GM19240 (cell line): Measurements from ENCODE around the gene POLR2C.
A peak's percentile ranks its signal among the peaks of the same experiment; 100 is the strongest.

Experiments
- DNase-seq: peaks from one replicate; pipeline ENCODE4 v3.0.0; 2011; ENCODE audit warnings: low spot score; ENCODE audit not compliant: insufficient read length

POLR2C gene

DNA sequence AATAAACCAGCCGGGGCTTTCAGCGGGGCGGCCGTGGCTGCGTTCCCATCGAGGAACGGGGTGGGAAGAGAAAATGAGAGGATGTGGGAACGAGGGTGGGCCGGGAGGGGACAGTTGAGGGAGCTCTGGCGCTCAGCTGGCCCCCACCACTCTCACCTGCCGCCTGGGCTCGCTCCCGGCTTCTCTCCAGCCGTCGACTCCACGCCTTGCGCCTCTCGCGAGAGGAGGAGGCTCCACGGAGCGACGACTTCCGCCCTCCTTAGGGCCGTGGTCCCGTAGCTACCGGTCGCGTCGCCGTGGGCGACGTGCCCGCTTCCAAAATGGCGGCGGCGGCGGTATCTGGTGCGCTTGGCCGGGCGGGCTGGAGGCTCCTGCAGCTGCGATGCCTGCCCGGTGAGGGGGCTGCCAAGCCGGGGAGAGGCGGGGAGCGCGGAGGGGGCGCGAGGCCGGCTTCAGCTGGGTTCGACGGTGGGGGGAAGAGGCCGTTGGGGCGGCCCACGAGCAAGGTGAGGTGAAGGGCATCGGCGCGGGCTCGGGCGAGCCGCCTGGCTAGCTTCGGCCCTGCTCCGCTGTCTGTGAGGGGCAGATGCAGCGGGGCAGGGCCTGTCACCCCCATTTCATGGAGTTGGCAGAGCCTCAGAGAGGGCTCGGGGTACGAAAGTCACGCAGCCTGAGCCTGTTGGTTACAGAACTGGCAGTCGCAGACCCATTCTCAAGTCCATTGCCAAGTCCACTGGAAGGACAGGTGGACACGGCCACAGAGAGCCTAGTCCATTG is 15.1 kb upstream of the POLR2C start, which contains the start of the genes CIAPIN1 and COQ9:
Gene CIAPIN1 (minus strand): TSS at position 200 of the 777 bp plus-strand sequence. CDS start 6,457 bp downstream, outside the sequence.
Gene COQ9 (plus strand): TSS at position 294 of the 777 bp plus-strand sequence. CDS start 27 bp downstream, at position 321.
- DNase-seq, result peak; percentile 89

GRCh38 chr16:57452021-57452420 is 10.5 kb upstream of the POLR2C start:
- DNase-seq, result no peak

DNA sequence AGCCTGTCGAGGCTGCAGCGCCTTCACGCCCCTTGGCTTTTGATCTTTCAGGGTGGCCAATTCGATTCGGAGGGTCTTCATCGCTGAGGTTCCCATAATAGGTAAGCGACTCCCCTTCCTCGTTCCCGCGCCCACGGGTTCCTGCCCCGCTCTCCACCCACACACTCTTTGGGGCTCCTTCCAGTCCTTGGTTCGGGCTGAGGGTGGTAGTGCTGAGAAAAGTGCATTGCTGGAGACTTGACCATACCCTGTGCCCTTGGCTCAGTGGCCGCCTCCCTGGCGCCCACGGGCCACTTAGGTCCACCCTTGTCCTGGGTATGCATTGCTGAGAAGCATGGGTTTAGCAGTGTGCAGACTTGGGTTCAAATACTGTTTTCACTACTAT is 491 bp downstream of the POLR2C start:
- DNase-seq, result no peak

DNA sequence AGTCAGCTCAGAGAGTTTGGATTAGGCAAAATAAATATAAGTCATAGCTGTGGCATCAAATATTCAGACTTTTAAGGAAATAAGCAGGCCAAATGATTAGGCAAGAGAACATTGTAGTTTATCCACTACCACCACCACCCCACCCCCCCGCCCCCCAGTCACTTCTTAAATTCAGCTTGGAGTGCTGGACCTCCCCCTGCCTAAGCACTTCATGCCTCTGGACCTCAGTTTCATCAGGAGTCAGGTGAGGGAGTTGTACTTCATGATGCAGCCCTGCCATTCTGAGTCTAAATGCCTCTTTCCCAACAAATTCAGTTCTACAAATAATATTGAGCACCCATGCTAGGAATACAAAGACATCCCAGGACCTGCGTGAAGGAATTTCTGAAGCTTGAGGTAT is 2.0 kb downstream of the POLR2C start:
- DNase-seq, result no peak

- DNase-seq, result no peak
Measured at GRCh38 chr16:57468346-57468745, 5.9 kb downstream of the POLR2C start.

GRCh38 chr16:57469046-57469445 is 6.6 kb downstream of the POLR2C start:
- no peak for DNase-seq

DNA sequence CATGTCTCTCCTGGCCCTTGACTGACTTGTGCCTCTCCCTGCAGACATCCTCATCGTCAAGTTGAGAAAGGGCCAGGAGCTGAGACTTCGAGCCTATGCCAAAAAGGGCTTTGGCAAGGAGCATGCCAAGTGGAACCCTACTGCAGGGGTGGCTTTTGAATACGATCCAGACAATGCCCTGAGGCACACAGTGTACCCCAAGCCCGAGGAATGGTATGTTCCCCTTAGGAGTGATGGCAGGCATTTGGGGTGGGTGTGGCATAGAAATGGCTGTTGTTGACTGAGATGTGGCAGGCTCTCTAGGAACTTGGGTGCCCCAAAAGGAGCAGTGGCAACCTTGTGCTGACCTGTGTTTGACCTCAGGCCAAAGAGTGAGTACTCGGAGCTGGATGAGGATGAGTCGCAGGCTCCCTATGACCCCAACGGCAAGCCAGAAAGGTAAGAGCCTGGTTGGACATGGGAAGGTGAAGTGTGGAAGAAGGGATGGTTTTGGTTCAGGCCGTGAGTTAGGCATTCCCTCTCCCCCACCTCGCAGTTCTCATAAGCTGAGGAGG is 7.5 kb downstream of the POLR2C start:
- DNase-seq, result no peak

DNA sequence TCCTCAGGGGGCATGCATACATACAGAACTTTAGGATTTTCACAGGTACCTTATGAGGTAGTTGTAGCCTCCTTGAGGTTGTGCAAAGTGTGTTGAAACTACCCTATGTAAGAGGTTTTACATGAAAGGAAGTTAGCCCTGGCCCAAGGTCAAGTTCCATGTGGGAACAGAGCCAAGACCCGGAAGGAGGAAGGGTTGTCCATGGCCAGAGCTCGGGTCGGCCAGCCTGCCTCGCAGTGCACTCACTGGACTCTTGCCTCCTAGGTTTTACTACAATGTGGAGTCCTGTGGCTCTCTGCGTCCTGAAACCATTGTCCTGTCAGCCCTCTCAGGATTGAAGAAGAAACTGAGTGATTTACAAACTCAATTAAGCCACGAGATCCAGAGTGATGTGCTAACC is 8.2 kb downstream of the POLR2C start:
- no peak for DNase-seq

- no peak for DNase-seq
Measured at GRCh38 chr16:57471209-57471608, 8.7 kb downstream of the POLR2C start.

- no peak for DNase-seq
Measured at GRCh38 chr16:57471852-57472664, 9.6 kb downstream of the POLR2C start.

GRCh38 chr16:57472665-57473060 is 10.2 kb downstream of the POLR2C start:
- DNase-seq, result no peak

DNA sequence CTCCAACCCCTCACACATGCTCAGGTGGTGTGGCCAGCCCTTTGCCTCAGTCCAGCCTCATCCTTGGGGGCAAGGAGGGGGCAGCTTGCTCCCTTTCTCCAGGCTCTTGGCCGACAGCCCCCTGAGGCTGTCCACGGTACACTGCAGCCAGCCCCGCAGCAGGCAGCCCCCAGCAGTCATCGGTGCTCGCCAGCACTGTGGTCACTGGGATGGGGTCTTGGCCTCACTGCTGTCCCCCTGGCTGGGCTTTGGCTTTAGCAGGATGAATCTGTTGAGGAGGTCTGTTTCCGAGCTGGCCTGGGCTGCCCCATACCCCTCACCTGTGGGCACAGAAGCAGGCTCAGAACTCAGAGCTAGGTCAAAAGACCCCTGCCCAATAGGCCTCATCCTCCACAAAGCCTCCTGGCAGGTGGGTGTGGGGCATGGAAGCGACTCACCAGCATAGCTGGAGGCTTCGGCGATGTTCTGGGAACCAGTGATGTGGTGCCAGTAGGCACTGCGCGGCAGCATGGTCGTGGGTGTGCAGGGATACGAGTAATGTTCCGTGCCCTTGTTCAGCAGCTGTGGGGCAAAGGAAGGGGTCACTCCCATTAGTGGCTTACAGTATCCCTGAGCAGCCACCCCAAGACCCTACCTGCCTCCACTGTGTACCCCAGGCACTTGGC is 10.8 kb downstream of the POLR2C start:
- no peak for DNase-seq

- no peak for DNase-seq
Measured at GRCh38 chr16:57473906-57474305, 11.4 kb downstream of the POLR2C start.

DNA sequence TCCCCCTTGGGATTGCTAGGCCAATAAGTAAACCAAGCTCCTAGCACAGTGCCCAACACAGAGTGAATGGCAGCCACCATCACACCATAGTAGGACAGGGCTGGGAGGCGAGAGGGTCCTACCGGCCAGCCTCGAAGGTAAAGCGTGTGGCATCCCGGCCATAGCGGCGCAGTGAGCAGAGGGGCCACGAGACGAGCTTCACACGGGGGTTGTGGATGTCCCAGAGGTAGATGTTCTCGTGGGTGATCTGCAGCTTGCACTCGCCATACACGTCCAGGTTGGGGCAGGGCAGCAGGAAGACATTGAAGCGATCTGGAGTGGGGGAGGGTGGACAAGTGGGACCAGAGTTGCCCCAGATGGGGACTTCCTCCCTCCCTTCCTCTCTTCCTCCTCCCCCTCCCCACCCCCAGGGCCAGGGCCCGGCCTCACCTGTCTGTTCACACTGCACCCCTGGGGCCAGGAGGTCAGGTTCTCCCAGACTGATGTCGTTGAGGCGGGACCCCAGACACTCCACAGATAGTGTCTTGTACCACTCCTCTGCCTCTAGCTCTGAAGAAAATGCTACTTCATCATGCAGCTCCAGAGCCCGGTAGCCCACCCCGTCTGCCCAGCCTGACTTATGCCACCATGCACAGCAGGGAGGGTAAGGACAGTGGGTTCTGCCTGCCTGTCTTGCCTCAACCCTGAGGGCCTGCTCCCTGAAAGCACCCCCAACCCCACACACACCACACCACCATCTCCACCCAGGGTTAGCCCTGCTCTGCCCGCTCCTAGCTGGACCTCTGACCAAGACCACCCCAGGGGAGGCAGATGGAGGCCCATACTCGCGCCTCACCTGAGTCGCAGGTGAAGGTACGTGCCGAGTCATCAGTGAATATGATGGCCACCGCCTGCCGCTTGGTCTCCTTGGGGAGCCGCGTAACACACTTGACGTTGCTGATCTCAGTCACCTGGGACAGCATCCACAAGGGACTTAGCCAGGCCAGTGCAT is 12.5 kb downstream of the POLR2C start:
- DNase-seq, result no peak

GRCh38 chr16:57475711-57476339 is 13.3 kb downstream of the POLR2C start:
- DNase-seq, result peak; percentile 88

DNA sequence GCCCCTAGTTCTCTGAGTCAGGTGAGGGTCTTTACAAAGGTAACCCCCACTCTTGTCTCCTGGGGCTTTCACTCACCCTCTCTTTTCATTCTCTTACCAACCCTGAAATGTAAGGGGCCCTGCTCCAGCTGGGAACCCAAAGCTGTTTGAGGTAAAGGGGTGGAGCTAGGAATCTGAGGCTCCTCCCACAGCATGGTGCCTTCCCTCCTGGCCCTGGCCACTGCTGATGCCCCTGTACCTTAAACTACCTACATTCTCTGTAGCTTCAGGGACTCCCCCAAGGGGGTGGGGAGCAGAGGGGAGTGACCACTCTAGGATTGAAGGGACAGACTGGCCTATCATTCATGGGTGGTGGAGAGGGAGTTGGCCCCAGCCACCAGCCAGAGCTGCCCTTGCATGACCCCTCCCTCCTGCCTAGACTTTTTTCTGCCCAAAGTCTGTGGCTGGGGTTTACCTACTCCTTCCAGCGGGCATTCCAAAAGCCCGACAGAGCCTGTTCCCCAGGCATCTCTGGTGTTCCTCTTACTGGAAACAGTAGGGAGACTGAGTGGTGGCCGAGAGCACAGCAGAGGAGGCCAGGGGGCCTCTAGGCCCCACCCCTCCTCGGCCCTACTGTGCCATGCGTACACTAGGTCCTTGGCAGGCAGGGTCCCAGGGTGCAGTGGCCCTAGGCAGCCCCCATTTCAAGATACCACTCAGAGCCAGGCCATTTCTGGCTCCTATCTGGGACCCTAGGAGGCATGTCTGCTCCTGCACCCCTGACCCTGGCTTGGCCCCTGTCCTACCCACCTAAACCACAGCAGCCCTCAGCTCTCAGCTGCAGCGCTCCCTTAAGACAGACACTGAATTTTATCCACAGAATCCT is 14.3 kb downstream of the POLR2C start:
- DNase-seq, result no peak

GRCh38 chr16:57477531-57478202 is 15.2 kb downstream of the POLR2C start:
- no peak for DNase-seq
